Epithelial cell of prostate (primary cell): ENCODE data around the gene PTPRJ.

ENCODE experiments used
- DNase-seq: peaks from one replicate; pipeline ENCODE4 v3.0.0-alpha.2; 2011; ENCODE audit warnings: low read depth, low spot score
- H3K27ac ChIP-seq: fragments of 450-650 bp; 2 replicates; pipeline ENCODE4 v1.5.1; 2017; ENCODE audit warnings: mild to moderate bottlenecking

The PTPRJ gene

DNA sequence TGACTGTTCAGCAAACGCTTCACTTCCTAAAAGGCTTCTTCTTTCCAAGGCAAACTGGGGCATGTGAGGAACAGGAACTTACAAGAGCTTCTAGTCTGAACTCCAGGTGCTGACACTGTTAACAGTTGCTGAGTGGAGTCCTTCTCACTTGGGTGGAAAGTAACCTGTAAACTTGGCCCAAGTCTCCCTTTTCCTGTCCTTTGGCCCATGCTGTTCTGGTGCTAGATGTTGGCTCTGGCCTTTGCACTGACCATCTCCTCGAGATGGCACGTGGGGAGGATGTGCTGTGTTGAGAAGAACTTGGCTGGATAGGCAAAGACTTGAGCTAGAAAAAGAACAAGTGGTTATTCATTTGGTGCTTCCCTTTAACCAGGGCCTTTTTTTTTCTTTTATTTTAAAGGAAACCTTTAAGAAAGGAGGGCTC lies 53.6 kb downstream of the PTPRJ start:
- no peak for DNase-seq
- H3K27ac ChIP-seq, result no peak overlapping the region

DNA sequence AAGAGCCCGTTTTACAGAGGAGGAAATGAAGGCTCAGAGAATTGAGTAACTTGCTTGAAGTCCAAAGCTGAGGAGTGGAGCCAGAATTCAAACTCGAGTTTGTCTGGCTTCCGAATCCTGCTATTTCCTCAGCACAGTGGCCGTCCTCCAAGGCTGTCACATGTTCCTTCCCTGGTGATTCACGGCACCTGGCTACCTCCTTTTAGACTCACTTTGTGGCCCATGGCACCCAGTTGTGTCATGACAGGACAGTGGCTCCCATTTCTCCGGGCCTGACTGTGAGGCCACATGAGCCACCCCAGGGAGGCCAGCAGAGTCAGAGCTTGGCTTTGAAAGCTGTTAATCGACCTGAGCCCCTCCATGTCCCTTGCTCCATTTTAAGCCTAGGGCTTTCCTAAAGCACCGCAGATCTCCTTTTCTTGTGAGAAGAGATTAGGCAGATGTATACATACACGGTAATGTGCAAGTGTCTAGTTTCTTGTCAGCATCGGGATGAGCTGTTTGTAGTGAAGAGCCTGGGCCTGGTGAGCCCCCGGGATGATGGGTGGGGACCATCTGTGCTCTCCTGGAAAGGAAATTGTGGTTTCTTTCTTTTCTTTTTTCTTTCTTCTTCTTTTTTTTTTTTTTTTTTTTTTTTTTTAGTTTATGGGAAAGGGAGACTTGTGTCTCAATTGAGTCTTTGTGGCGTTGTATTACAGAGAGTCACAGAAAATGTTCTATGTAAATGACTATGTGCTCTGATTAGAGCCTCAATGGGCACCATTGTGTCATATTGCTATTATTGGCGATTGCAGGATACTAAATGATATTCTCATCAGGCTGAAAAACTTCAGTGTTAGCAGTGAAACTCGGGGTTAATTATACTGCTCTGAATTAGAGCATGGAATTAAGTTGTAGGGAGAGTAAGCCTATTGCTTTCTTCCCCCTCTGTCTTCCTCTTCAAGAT lies 54.8 kb downstream of the PTPRJ start:
- H3K27ac ChIP-seq, result no peak overlapping the region
- no peak for DNase-seq

DNA sequence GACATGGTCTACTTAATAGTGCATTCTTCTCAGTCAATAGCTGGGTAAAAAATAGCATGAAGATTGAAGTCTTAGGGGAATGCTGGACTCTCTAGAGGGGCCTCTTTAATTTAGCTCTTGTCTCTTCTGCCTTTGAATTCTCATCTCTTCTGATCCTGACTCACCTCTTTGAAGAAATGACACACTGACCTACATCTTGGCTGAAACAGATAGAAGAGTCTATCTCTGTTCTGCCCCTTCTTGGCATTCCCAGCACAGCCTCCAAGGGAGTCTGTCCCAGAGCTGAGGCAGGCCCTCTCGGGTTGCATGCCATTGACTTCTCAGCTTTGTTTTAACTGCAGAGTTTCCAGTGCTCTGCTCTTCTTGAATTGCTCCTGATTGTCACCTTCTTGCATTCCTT lies 55.7 kb downstream of the PTPRJ start:
- DNase-seq, result no peak
- H3K27ac ChIP-seq, result no peak overlapping the region

DNA sequence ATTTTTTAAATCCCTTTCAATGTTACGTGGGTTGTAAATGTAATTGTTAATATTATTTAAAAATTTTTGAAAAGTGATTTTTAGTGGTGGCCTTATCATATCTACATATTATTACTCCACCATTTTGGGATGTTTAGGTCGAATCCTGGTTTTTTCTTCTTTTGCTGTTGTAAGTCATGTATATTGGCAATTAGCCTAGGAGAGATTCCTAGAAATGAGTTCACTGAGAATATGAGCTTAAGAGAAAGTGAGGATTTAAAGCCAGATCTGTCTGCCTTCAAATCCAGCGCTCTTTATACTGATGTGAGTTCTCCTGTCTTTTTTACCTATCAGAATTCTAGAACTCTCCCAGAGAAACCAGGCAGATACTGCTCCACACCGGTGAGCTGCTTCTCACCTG lies 56.1 kb downstream of the PTPRJ start:
- H3K27ac ChIP-seq, result no peak overlapping the region
- DNase-seq, result no peak

DNA sequence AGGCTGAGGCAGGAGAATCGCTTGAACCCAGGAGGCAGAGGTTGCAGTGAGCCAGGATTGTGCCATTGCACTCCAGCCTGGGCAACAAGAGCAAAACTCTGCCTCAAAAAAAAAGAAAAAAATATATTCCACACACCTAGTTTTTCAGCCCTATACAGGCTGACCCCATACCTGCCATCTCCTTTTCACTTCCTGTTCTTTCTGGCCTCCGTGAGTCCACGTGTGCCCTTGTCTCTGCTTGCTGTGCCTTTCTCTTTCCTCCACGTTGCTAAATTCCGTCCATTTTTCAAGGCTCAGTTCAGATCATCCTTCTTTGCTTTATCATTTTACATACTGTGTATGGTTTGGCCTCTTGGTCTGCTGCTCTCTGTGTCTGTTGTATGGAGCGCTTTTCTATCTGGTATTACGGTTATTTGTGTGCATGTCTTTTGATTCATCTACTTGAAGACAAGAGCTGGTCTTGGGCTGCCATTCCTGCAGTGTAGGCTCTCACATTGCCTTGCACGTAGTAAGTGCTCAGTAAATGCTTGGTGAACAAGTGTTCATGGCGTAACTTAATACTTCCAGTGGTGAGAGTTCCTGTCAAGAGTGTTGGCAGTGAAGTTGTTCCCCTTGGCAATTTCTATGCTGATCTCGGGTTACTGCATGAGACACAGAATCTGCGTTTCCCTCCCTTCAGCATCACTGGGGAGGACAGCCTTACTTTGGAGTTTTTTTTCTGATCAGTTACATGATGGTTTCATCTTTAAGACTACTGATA lies 57.5 kb downstream of the PTPRJ start:
- no peak overlapping the region for H3K27ac ChIP-seq
- no peak for DNase-seq

DNA sequence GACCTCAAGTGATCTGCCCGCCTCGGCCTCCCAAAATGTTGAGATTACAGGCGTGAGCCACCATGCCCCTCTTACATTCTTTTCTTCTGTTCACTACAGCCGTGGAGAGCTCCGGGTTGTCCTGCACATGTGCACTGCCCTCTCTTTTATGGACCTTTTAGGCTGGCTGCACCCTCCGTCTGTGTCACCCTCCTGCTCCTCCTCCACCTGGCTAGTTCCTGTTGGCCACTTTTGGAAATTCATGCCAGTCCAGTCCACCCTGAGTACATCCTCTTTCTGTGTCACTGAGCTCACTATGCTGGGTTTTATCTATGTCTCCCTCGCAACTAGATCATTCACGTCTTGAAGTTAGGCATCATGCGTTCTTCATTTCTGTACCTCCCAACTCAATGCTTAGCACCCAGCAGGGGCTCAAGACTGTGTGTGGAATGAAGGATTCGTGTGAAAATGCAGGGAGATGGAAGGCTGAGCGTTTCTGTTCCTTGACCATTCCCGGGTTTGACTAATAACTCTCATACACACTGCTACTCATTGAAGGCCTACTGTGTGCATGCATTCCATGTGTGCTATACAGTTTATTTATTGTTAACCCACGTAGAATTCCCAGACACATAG lies 60.6 kb downstream of the PTPRJ start:
- no peak overlapping the region for H3K27ac ChIP-seq
- DNase-seq, result no peak

DNA sequence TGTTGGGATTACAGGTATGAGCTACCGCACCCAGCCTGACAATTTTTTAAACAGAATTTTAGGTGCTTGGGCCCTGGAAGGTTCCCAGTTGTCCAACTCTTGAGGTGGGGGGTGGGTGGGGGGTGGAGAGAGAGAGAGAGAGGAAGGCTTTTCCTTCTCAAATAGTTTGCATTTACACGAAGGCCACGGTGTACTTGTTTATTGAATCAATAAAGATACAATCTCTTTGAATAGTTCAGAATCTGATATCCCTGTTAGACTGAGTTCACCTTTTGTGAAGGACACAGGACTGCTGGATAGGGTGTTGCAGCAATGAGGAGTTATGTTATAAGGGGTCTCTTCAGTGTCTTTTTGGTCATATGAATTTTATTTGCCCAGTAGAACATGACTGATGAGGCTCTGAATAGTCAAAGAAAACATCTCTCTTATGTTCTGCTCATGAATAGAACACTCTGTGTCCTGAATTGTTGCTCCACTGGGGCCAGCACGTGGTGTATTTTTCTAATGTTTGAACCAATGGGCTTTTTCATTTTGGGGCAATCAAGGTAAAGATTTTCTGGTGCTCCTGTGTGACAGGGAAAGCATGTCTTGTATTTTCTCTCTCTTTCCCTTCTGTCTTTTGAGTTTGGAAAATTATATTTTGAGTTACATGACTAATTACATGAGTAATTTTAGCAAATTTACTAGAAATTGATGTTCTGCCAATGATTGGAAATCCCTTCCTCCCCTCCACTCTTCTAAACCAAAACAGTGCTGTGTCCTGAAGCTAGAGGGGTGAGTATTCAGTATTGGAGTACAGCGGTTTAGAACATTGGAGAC lies 61.7 kb downstream of the PTPRJ start:
- H3K27ac ChIP-seq, result no peak overlapping the region
- no peak for DNase-seq

DNA sequence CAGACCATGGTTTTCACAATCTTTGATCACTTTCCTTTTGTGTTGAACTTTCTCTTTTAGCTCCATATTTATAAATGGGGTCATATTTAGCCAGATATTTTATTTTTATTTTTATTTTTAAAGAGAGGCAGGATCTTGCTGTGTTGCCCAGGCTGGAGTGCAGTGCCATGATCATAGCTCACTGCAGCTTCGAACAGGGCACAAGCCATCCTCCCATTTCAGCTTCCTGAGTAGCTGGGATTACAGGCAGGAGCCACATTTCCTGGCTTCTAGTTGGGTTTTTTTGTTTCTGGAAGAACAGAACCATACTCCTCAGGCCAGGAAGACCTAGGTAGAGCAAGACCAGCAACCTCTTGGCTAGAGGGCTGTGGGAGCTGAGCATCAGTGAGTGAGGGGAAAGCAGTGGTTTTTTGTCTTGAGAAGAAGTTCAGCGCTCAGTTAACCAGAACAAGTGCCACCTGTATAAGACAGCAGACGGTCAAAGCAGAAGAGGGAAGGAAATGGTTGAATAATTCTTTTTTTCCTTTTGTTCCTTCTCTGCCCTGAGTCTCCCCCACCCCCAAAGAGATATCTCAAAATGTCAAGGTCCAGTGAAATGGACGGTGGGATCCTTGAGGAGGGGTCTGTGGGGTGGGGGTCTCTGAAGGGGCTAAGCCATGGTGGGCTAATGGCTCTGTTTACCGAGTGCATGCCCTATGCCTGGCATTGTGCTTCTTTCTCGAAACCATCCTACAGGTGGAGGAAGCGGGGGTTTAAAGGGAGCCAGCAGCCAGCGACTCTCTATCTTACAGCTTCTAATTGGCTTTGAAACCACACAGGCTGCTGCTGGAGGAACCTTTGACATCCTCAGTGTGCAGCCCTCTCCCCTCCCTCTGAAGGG lies 63.0 kb downstream of the PTPRJ start:
- H3K27ac ChIP-seq, result no peak overlapping the region
- no peak for DNase-seq

DNA sequence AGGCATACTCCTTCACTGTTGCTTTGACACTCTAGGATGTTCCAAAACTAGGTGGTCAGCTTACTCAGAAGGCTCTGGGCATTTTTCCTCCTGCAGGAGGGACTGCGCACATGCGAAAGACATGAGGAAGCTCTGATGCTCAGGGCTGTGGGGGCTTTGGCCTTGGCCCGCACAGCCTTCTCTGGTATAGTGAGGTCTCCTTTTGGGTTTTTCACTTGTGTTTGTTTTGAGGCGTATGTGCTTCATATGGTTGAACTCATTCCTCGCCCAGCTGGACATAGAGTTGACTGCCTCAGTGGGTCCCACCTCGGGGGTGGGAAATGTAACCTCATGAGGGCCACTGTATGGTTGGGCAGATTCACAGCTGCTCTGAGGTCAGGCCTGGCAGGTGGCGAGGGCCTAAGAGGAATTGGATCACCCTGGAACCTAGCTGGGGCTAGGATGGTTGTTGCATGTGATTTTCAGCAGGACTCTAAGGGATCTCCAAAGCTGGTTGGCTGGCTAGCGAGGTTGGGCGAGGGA lies 63.7 kb downstream of the PTPRJ start:
- no peak overlapping the region for H3K27ac ChIP-seq
- no peak for DNase-seq

DNA sequence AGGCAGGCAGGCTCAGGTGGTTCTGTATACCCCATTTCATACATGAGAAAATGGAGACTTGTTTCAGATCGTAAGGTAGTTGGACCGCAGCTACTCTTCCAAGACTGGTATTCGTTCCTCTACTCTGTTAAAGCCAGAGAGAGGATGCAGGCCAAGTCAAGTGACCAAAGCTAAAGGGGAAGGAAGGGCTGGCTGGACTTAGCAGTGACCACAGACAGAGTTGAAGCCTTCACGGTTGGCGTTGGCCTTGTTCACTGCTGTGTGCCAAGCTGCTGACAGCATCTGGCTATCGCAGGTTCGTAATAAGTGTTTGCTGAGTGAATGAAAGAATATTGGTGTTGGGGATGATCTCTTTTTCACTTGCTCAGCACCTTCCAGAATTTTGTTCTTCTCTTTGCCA lies 64.2 kb downstream of the PTPRJ start:
- no peak overlapping the region for H3K27ac ChIP-seq
- no peak for DNase-seq

DNA sequence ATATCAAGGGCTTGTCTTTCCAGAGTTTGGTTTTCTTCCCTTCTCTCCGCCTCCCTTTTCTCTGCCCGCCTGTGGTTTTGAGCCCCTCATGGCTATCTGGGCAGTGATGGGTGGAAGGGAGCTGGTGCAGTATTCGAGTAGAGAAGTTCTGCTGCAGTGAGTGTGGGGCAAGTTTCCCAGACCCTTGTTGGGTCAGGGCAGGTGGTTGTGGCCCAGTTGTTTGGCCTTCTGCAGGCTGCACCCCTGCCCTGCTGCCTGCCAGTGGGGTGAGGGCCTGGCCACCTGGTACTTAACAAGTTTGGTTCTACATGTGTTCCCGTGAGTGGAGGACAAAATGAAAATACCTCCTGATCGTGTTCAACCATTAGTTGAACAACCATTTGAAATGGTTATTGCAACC lies 65.2 kb downstream of the PTPRJ start:
- no peak for DNase-seq
- H3K27ac ChIP-seq, result no peak overlapping the region

DNA sequence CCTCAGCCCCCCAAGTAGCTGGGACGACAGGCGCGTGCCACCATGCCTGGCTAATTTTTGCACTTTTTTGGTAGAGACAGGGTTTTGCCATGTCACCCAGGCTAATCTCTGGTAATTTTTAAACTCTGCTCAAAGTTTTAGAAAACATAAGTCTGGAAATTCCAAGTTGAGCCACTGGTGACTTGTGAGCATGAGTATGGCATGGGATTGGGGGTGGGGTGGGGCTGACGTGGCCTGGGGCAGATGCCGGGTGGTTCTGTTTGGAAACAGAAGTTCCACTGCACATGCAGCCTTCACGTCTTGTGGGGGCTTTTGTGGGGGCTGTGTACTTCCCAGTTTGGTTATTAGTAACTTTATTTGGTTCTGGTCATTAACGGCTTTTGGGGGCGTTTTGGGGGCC lies 67.3 kb downstream of the PTPRJ start:
- DNase-seq, result no peak
- H3K27ac ChIP-seq, result no peak overlapping the region

DNA sequence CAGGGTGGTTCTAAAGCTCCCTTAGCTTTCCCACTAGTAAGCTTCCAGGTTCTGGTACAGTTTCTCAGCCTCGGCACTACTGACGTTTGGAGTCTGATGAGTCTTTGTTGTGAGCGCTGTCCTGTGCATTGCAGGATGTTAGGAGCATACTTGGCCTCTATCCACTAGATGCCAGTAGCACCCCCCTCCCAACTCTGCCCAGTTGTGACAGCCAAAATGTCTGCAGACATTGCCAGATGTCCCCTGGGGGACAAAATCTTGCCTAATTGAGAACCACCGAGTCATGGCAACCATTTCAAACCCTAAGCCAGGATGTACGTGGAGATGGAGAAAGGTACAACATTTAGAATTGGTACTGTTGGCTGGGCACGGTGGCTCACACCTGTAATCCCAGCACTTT lies 68.7 kb downstream of the PTPRJ start:
- no peak for DNase-seq
- no peak overlapping the region for H3K27ac ChIP-seq

DNA sequence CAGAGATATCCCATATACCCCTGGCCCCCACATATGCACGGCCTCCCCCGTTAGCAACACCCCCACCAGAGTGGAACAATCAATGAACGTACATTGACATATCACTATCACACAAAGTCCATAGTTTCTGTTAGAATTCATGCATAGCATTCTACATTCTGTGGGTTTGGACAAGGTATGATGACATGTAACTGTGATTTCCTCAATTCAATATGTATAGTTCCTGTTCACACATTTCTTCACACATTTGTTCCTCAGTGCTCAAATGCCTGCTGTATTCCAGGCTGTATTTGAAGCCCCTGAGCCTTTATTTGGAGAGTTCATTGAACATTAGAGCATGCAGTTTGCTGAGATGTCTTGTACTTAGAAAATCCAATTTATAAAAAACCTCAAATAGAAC lies 69.9 kb downstream of the PTPRJ start:
- DNase-seq, result no peak
- peak overlapping the region; percentile 56 for H3K27ac ChIP-seq

DNA sequence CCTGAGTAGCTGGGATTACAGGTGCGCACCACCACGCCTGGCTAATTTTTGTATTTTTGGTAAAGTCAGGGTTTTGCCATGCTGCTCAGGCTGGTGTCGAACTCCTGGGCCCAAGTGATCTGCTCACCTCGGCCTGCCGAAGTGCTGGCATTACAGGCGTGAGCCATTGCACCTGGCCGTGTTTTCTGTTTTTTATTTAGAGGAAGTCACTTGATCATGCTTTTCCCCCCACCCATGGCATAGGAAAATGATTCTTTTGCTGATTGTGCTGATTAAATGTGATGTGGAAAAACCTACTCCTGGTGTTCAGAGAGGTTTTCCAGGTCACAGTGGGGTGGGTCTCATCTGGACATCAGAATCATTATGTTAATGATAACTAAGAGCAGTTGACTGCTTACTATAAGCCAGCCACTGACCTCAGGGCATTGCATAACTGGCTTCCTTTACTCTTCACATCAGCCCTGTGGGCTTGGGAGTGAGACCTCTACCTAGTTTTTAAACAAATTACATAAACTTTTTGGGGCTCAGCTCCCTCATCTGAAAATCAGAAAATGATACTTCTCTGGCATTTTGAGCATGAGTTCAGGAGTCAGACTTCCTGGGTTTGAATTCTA lies 71.0 kb downstream of the PTPRJ start:
- H3K27ac ChIP-seq, result peak overlapping the region; percentile 56
- DNase-seq, result no peak

DNA sequence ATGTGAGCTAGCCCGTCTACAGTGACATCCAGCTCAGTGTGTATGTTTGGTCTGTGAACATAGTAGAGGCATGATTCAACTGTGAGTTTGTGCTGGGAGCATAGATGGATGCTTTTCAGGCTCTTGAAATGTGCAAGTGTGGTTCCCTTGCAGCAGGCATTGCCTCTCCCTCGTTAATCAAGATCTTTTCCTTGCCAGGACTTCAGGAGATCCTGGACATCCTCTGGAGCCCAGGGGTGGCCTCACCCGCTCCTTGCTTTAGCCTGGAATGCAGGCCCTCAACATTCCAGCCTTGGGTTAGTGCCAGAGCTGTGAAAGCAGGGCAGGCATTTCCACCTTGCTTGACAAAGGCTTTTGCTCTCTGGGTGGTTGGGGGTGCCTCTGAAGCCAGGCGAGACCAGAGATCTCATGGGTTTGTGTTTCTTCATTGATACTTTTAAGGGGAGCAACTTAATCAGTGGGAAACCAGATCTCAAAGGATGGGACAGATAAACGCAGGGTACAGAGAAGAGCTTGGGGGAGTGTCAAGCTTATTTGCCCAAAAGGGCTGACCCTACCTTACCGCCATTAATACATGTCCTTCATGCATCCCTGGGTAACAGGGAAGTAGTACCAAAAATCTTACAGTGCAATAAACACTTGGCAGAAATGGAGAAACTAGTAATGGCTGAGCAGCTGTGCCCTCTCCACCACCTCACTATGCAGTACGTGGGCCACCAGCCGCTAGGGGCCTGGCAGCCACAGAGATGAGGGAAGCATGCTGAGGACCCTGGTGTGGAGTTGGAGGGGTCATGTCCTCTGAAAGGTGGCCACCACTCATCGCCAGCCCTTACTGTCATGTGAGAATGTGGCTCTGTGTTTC lies 72.1 kb downstream of the PTPRJ start:
- DNase-seq, result peak; percentile 31
- peak overlapping the region; percentile 43 for H3K27ac ChIP-seq

DNA sequence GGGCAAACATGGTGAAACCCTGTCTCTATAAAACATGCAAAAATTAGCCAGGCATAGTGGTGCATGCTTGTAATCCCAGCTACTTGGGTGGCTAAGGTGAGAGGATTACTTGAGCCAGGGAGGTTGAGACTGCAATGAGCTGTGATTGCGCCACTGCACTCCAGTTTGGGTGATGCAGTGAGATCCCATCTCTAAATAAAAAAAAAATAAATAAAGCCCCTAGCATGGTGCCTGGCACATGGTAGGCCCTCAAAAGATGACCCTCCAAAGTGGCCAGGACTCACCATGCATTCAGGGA lies 74.6 kb downstream of the PTPRJ start:
- DNase-seq, result no peak
- peak overlapping the region; percentile 39 for H3K27ac ChIP-seq
